Peyer's patch (tissue), 4 donors: ENCODE results near the gene MED13L. TPM values are rescaled to one million over a fixed set of nuclear protein-coding genes. Genes with fewer than 3 reads are reported as not detected.

Source experiments
- DNase-seq, 3 donors: peaks; one replicate each; pipeline ENCODE4 v3.0.0-alpha.2; 2017 to 2019
- H3K27ac ChIP-seq, 4 donors: fragments of 200-600 bp; sonication (generic); one replicate each; pipeline ENCODE4 v1.5.1; 2016 to 2019
- H3K27me3 ChIP-seq, 2 donors: fragments of 200-600 bp; sonication (generic); one replicate each; pipeline ENCODE4 v1.5.1; 2019
- H3K36me3 ChIP-seq, 3 donors: fragments of 200-600 bp; sonication (generic); one replicate each; pipeline ENCODE4 v1.5.1; 2016 to 2019
- H3K4me1 ChIP-seq, 4 donors: fragments of 200-600 bp; sonication (generic); one replicate each; pipeline ENCODE4 v1.5.1; 2016 to 2019
- H3K4me3 ChIP-seq, 4 donors: fragments of 200-600 bp; sonication (generic); 1 replicate in 3 of 4; 2 replicates in 1 of 4; pipeline ENCODE4 v1.5.1; 2016 to 2019; ENCODE audit warnings: mild to moderate bottlenecking in 1 of 4
- H3K9me3 ChIP-seq, 4 donors: fragments of 200-600 bp; sonication (generic); one replicate each; pipeline ENCODE4 v1.5.1; 2016 to 2019; ENCODE audit warnings: mild to moderate bottlenecking in 1 of 4
- CTCF ChIP-seq, 6 experiments: fragments of 450-650 bp in 4 of 6; fragments of 200-600 bp in 2 of 6; sonication (generic) in 1 of 6; IDR thresholded peaks; one replicate each; pipeline ENCODE4 v1.5.1; 2017 to 2019; ENCODE audit warnings: antibody characterized with exemption in 6 of 6, mild to moderate bottlenecking in 3 of 6, moderate library complexity in 1 of 6
- POLR2A ChIP-seq, 2 donors: fragments of 450-650 bp; IDR thresholded peaks; one replicate each; pipeline ENCODE4 v1.5.1; 2017; ENCODE audit warnings: antibody characterized with exemption in 2 of 2, mild to moderate bottlenecking in 2 of 2, moderate library complexity in 2 of 2
- total RNA-seq, 4 donors: library from RNA; depleted of rRNA; stranded (reverse); fragments of >200 nt; gene quantifications; one replicate each; pipeline ENCODE4 v1.1.0, GENCODE V29; 2016

MED13L gene
- total RNA-seq, 4 donors from 2014 or later, result 127 to 181 (median 145) TPM

- no peaks in the 10 kb centered on the region for H3K36me3 ChIP-seq
- H3K4me3 ChIP-seq, result no peak overlapping the region
- H3K9me3 ChIP-seq, result no peaks in the 10 kb centered on the region
- DNase-seq, result no peak
- no peak overlapping the region for H3K27ac ChIP-seq
- TF ChIP-seq POLR2A (IDR thresholded peaks at IDR 0.05), result no peak
- H3K27me3 ChIP-seq, result no peaks in the 10 kb centered on the region
- H3K4me1 ChIP-seq, result peaks cover 0 to 7% (median 0%) of the 10 kb centered on the region in 4 donors
Measured at GRCh38 chr12:116303066-116303465, 25.6 kb upstream of the MED13L start.

DNA sequence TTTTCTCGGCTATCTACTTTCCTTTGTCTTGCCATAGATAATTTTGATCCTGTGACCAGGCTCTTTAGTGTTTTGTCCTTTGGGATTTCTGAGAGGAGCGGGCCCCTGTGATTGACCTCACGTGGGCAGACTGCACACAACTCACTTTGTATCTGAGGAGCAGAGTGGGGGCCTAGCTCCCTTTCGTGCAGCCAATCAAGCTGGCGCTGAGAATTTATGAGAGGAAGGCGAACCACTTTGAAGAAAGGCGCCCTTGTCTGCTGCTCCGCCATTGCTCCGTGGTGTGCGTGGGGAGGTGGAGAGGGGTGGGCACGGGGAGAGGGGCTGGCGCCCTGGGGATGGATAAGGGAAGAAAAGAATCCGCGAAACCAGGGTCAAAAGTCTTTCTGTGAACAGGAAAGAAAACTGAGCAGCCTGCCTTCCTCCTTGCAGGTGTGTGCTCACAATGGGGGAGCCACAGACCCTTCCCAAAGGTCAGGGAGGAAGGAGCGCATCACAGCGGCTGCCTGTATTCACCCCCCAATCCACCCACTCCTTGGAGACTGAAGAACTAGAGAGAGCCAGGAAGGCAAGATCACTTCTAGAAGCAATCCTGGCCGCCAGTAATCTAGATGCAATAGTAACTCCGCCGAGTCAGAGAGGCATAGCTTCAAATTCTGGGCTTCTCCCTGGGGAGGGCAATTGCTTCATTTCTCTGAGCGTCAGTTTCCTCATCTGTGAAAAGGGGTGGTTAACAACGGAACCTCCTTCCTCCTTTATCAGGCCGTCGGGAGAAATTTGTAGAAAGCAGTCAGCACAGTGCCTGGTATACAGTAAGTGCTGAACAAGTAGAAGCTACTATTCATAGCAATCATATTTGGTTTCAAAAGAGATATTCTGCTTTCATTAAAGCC, 24.9 kb upstream of the MED13L start:
- Histone ChIP-seq H3K27ac (no peak overlapping the region), H3K4me3 (no peak overlapping the region), H3K9me3 (no peaks in the 10 kb centered on the region), H3K27me3 (no peaks in the 10 kb centered on the region), H3K36me3 (no peaks in the 10 kb centered on the region), H3K4me1 (peaks cover 0 to 7% (median 0%) of the 10 kb centered on the region in 4 donors)
- TF ChIP-seq CTCF (IDR thresholded peaks at IDR 0.05) (no peak), POLR2A (IDR thresholded peaks at IDR 0.05) (no peak)
- DNase-seq, result no peak

GRCh38 chr12:116301621-116302020, 24.1 kb upstream of the MED13L start:
- H3K4me1 ChIP-seq, result peaks cover 0 to 7% (median 0%) of the 10 kb centered on the region in 4 donors
- H3K27ac ChIP-seq, result no peak overlapping the region

DNA sequence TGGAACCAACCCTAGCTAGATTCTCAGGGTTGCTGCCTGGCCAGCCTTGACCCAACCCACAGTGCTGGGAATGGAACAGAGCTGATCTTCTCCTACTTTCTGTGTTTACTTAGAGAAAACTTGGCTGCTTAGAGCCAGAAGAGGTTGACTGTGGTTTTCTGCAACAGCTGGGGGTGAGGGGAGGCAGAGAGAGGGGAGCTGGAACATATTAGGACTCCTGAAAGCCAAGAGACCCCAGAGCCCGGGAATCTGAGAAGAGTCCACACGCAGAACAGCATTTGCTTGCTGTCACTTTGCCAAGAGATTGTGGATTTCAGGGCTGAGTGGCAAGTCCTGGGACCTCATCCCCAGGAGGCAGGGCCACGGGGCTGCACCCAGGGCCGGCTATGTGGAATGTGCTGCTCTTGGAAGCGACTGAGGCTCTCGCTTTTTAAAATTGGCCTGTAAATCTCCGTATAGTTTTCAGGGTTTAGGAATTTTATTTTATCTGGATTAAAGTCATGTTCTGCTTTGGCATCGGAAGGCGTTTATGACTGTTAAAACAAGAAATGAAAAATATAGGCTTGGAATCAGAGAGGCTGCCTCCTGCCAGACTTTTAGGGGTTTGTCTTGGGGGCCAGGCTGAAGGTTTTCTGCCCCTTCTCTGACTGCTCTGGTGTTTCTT, 22.3 kb upstream of the MED13L start:
- Histone ChIP-seq H3K36me3 (no peaks in the 10 kb centered on the region), H3K27me3 (no peaks in the 10 kb centered on the region), H3K27ac (peak overlapping the region in 3 of 4 donors; percentile 5 to 31 (median 30)), H3K9me3 (no peaks in the 10 kb centered on the region), H3K4me1 (peaks cover 0 to 7% (median 0%) of the 10 kb centered on the region in 4 donors), H3K4me3 (no peak overlapping the region)
- TF ChIP-seq CTCF (IDR thresholded peaks at IDR 0.05) (no peak), POLR2A (IDR thresholded peaks at IDR 0.05) (no peak)
- no peak for DNase-seq

More at GRCh38 chr12:116301621-116302020, 24.1 kb upstream of the MED13L start:
- TF ChIP-seq POLR2A (IDR thresholded peaks at IDR 0.05) (no peak), CTCF (IDR thresholded peaks at IDR 0.05) (no peak)
- Histone ChIP-seq H3K9me3 (no peaks in the 10 kb centered on the region), H3K27me3 (no peaks in the 10 kb centered on the region), H3K36me3 (no peaks in the 10 kb centered on the region), H3K4me3 (no peak overlapping the region)
- DNase-seq, result no peak

DNA sequence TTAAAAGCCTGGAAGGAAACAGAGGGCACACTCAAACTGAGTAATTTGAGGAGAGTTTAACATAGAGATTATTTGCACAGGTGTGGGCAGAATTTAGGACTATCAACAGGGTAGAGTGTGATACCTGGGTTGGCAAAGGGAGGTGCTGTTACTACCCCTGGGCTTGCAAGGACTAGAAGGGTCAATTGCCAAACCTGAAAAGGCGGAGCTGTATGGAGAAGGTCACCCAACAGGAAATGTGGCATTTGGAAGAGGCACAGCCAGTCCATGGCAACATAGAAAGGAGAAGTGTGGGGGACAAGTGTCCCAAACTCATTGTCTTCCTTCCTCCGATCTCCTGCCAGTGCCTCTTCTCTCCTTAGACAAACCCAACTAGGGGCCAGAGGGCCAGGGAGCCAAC, 21.6 kb upstream of the MED13L start:
- Histone ChIP-seq H3K4me3 (no peak overlapping the region), H3K9me3 (no peaks in the 10 kb centered on the region), H3K36me3 (no peaks in the 10 kb centered on the region), H3K4me1 (peaks cover 0 to 7% (median 0%) of the 10 kb centered on the region in 4 donors), H3K27ac (peak overlapping the region in 1 of 4 donors; percentile 30), H3K27me3 (no peaks in the 10 kb centered on the region)
- no peak for DNase-seq
- no peak for TF ChIP-seq CTCF (IDR thresholded peaks at IDR 0.05)
- TF ChIP-seq POLR2A (IDR thresholded peaks at IDR 0.05), result no peak

DNA sequence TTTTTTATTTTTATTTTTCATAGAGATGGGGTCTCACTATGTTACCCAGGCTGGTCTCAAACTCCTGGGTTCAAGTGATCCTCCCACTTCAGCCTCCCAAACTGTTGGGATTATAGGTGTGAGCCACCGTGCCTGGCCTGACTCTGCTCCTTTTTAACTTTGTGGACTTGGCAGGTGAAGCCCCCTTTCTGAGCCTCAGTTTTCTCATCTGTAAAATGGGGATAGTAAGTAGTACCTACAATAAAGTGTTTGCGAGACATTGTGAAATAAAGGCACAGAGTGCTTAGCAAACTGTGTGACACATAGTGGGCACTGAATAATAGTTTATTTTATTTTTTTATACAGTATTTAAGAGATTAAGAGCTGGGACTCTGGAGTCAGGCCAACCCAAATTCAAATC, 21.1 kb upstream of the MED13L start:
- DNase-seq, result no peak
- Histone ChIP-seq H3K36me3 (no peaks in the 10 kb centered on the region), H3K9me3 (no peaks in the 10 kb centered on the region), H3K27ac (no peak overlapping the region), H3K27me3 (no peaks in the 10 kb centered on the region), H3K4me1 (peaks cover 0 to 7% (median 0%) of the 10 kb centered on the region in 4 donors), H3K4me3 (no peak overlapping the region)
- TF ChIP-seq POLR2A (IDR thresholded peaks at IDR 0.05) (no peak), CTCF (IDR thresholded peaks at IDR 0.05) (no peak)
